PFSK-1 (cell line): Measurements from ENCODE around the gene ATP11B.

Source experiments
- FOXP2 ChIP-seq: optimal IDR thresholded peaks from 2 replicates; pipeline ENCODE3; 2011; ENCODE audit warnings: borderline replicate concordance, control low read depth, inconsistent platforms; ENCODE audit not compliant: insufficient read depth; ENCODE audit errors: extremely low read length, extremely low read depth
- POLR2AphosphoS5 ChIP-seq: IDR thresholded peaks from 2 replicates; pipeline ENCODE4 v1.6.1; 2012; ENCODE audit warnings: low read depth, mild to moderate bottlenecking, control low read depth, low read length, moderate library complexity
- SIN3A ChIP-seq: IDR thresholded peaks from 2 replicates; pipeline ENCODE4 v1.6.1; 2012; ENCODE audit warnings: mild to moderate bottlenecking, low read length, moderate library complexity, borderline replicate concordance; ENCODE audit not compliant: insufficient read depth
- TAF1 ChIP-seq: IDR thresholded peaks from 2 replicates; pipeline ENCODE4 v1.6.1; 2012; ENCODE audit warnings: low read length, control low read depth, borderline replicate concordance; ENCODE audit not compliant: insufficient read depth
- TF ChIP-seq, protein P1 (sequence below), 2 experiments: IDR thresholded peaks; 2 replicates each; pipeline versions ENCODE4 v1.6.1 to v1.8.0; 2011 to 2012; ENCODE audit warnings: low read depth in 2 of 2, low read length in 2 of 2, control low read depth in 1 of 2, inconsistent platforms in 1 of 2, mild to moderate bottlenecking in 1 of 2, moderate library complexity in 1 of 2; ENCODE audit not compliant: insufficient read depth in 1 of 2

The ATP11B gene

GRCh38 chr3:182962166-182962565 lies 168.9 kb downstream of the ATP11B start:
- TF ChIP-seq POLR2AphosphoS5, result no peak
- TF ChIP-seq SIN3A, result no peak
- TF ChIP-seq, protein P1, sequence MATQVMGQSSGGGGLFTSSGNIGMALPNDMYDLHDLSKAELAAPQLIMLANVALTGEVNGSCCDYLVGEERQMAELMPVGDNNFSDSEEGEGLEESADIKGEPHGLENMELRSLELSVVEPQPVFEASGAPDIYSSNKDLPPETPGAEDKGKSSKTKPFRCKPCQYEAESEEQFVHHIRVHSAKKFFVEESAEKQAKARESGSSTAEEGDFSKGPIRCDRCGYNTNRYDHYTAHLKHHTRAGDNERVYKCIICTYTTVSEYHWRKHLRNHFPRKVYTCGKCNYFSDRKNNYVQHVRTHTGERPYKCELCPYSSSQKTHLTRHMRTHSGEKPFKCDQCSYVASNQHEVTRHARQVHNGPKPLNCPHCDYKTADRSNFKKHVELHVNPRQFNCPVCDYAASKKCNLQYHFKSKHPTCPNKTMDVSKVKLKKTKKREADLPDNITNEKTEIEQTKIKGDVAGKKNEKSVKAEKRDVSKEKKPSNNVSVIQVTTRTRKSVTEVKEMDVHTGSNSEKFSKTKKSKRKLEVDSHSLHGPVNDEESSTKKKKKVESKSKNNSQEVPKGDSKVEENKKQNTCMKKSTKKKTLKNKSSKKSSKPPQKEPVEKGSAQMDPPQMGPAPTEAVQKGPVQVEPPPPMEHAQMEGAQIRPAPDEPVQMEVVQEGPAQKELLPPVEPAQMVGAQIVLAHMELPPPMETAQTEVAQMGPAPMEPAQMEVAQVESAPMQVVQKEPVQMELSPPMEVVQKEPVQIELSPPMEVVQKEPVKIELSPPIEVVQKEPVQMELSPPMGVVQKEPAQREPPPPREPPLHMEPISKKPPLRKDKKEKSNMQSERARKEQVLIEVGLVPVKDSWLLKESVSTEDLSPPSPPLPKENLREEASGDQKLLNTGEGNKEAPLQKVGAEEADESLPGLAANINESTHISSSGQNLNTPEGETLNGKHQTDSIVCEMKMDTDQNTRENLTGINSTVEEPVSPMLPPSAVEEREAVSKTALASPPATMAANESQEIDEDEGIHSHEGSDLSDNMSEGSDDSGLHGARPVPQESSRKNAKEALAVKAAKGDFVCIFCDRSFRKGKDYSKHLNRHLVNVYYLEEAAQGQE (IDR thresholded peaks at IDR 0.05; ENCODE audit: insufficient read depth in 1 of 2, low read depth in 2 of 2, low read length in 2 of 2), result no peak
- TF ChIP-seq TAF1, result no peak
- no peak for TF ChIP-seq FOXP2

- TF ChIP-seq, protein P1 (IDR thresholded peaks at IDR 0.05; ENCODE audit: insufficient read depth in 1 of 2, low read depth in 2 of 2, low read length in 2 of 2), result no peak
- TF ChIP-seq SIN3A, result no peak
- no peak for TF ChIP-seq TAF1
- no peak for TF ChIP-seq FOXP2
- no peak for TF ChIP-seq POLR2AphosphoS5
These were observed 170.9 kb downstream of the ATP11B start for GRCh38 chr3:182964179-182964578.

DNA sequence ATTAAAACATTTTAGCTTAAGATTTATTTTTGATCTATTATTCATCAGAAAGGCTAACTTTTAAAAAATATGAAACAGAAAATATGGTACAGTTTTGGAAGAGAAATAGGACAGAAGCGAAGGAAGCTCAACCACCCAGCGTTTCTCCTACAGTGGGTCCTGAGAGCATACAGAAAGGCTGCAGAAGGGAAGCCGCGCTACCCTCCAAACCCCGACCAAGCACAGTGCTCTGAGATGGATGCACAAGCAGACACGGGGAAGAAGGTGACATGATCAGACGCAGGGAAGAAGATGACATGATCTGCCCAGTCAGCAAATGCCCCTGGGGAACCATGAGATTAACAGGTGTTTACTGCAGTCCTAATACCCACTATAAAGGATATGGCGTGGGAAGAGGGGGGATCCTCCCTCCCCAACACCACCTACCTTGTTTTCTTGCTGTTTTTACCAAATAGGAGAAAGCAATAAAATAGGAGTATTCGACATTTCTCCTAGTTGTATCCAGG lies 172.6 kb downstream of the ATP11B start:
- TF ChIP-seq FOXP2 (no peak), POLR2AphosphoS5 (no peak), SIN3A (no peak), TAF1 (no peak)
- TF ChIP-seq, protein P1 (IDR thresholded peaks at IDR 0.05; ENCODE audit: insufficient read depth in 1 of 2, low read depth in 2 of 2, low read length in 2 of 2), result no peak

GRCh38 chr3:182967218-182968204 lies 174.2 kb downstream of the ATP11B start:
- no peak for TF ChIP-seq POLR2AphosphoS5
- TF ChIP-seq FOXP2, result no peak
- TF ChIP-seq, protein P1 (IDR thresholded peaks at IDR 0.05; ENCODE audit: insufficient read depth in 1 of 2, low read depth in 2 of 2, low read length in 2 of 2), result no peak
- no peak for TF ChIP-seq TAF1
